GM12878 (cell line): Measurements from ENCODE around the gene GALNT15. TPM values are rescaled to one million over a fixed set of nuclear protein-coding genes. Genes with fewer than 3 reads are reported as not detected.
A peak's percentile ranks its signal among the peaks of the same experiment; 100 is the strongest.

ENCODE experiments used
- ATAC-seq: fragments of 200-7000 bp; cut with Tn5 transposase; 3 replicates; pipeline ENCODE4 v1.9.1; 2020; ENCODE audit warnings: mild to moderate bottlenecking, moderate library complexity
- BruUV-seq: library from RNA; stranded (reverse); fragments of 400-500 nt; replicated peaks from 2 replicates; lab custom pipeline; 2021; lab: Mats Ljungman, UMichigan
- CTCF ChIA-PET: fragments of 300-600 bp; sonication (Branson Sonifier 250); formaldehyde crosslinking; extraction: SDS; loops from one replicate; lab custom pipeline; 2021; ENCODE audit warnings: inconsistent platforms; lab: Yijun Ruan, JAX
- POLR2A ChIA-PET: fragments of 350-600 bp; formaldehyde crosslinking; extraction: SDS; loops from one replicate; lab custom pipeline; 2021; ENCODE audit warnings: inconsistent platforms; lab: Charles Lee
- RAD21 ChIA-PET: fragments of 300-600 bp; sonication (Branson Sonifier 250); formaldehyde crosslinking; loops from one replicate; lab custom pipeline; 2023; ENCODE audit warnings: antibody characterized with exemption; ENCODE audit not compliant: unreplicated experiment; lab: Charles Lee
- SMC1A ChIA-PET: fragments of 300-600 bp; sonication (Branson Sonifier 250); formaldehyde crosslinking; loops from one replicate; lab custom pipeline; 2023; ENCODE audit not compliant: unreplicated experiment, uncharacterized antibody; lab: Charles Lee
- DNase-seq: peaks from one replicate; pipeline ENCODE4 v3.0.0-alpha.2; 2011; ENCODE audit warnings: low read depth, low spot score
- FAIRE-seq: peaks from 3 replicates; lab custom pipeline; 2011; peaks lifted over from hg19 to GRCh38; lab: Jason Lieb, UNC
- H2AFZ ChIP-seq: 2 replicates; pipeline ENCODE4 v1.6.0; 2011; ENCODE audit warnings: low read depth, low read length, control low read depth; ENCODE audit not compliant: control insufficient read depth
- H3K27ac ChIP-seq: 2 replicates; pipeline ENCODE4 v1.5.1; 2011; ENCODE audit warnings: control low read depth; ENCODE audit not compliant: control insufficient read depth, insufficient read depth
- H3K27me3 ChIP-seq, 2 experiments: replicated peaks in 1 of 2; 2 replicates each; pipeline versions ENCODE4 v1.6.0 to v1.6.1; 2011; ENCODE audit warnings: low read length in 1 of 2; ENCODE audit not compliant: control insufficient read depth in 2 of 2, insufficient read depth in 2 of 2
- H3K36me3 ChIP-seq, 2 experiments: 2 replicates each; pipeline ENCODE4 v1.5.1; 2011; ENCODE audit warnings: low read length in 1 of 2; ENCODE audit not compliant: control insufficient read depth in 2 of 2, insufficient read depth in 2 of 2
- H3K4me1 ChIP-seq: 2 replicates; pipeline ENCODE4 v1.6.1; 2011; ENCODE audit warnings: mild to moderate bottlenecking, low read length, moderate library complexity, mixed read lengths; ENCODE audit not compliant: control insufficient read depth, insufficient read depth
- H3K4me2 ChIP-seq: 2 replicates; pipeline ENCODE4 v1.6.0; 2011; ENCODE audit warnings: control low read depth; ENCODE audit not compliant: control insufficient read depth, insufficient read depth
- H3K4me3 ChIP-seq: fragments of 200-600 bp; sonication (generic); 2 replicates; pipeline ENCODE4 v1.5.1; 2016
- H3K79me2 ChIP-seq: 2 replicates; pipeline ENCODE4 v1.6.0; 2011; ENCODE audit warnings: low read length; ENCODE audit not compliant: control insufficient read depth, insufficient read depth
- H3K9ac ChIP-seq: 2 replicates; pipeline ENCODE4 v1.8.0; 2011; ENCODE audit warnings: low read length, control low read depth, mixed read lengths; ENCODE audit not compliant: control insufficient read depth, insufficient read depth
- H3K9me3 ChIP-seq: replicated peaks from 3 replicates; pipeline ENCODE4 v1.5.1; 2011; ENCODE audit warnings: mild to moderate bottlenecking, low read length; ENCODE audit not compliant: control insufficient read depth, insufficient read depth
- H4K20me1 ChIP-seq: 2 replicates; pipeline ENCODE4 v1.6.0; 2011; ENCODE audit not compliant: control insufficient read depth, insufficient read depth
- CHD2 ChIP-seq: IDR thresholded peaks from 2 replicates; pipeline ENCODE4 v1.6.1; 2011; ENCODE audit warnings: low read depth, low read length, improper control_type of control experiment, borderline replicate concordance
- NFYB ChIP-seq: IDR thresholded peaks from 2 replicates; pipeline ENCODE4 v1.6.1; 2011; ENCODE audit warnings: low read depth, mild to moderate bottlenecking, low read length, improper control_type of control experiment, moderate library complexity; ENCODE audit not compliant: insufficient read depth
- POLR2AphosphoS2 ChIP-seq: IDR thresholded peaks from 2 replicates; pipeline ENCODE4 v1.6.1; 2011; ENCODE audit warnings: low read depth, mild to moderate bottlenecking, low read length, improper control_type of control experiment, moderate library complexity
- SMAD5 ChIP-seq: IDR thresholded peaks from 2 replicates; pipeline ENCODE4 v1.6.1; 2016; ENCODE audit warnings: antibody characterized with exemption, low read depth
- STAT3 ChIP-seq: IDR thresholded peaks from 2 replicates; pipeline ENCODE4 v1.6.1; 2011; ENCODE audit warnings: low read depth, low read length, improper control_type of control experiment
- ZNF274 ChIP-seq: IDR thresholded peaks from one replicate; pipeline ENCODE4 v1.8.0; 2011; ENCODE audit not compliant: insufficient read length, insufficient read depth
- WGBS: methylation state at CpG from one replicate; pipeline ENCODE4 v1.1.6; 2016; ENCODE audit warnings: low lambda C conversion rate; ENCODE audit not compliant: insufficient replicate concordance, insufficient coverage; ENCODE audit errors: missing lambda C conversion rate; 5-methylcytosine and 5-hydroxymethylcytosine counted together
- in situ Hi-C: fragments of 300-500 bp; cut with MboI; formaldehyde crosslinking; loops from 9 replicates; pipeline ENCODE4 v1.14.3; 2018; ENCODE audit warnings: mixed read lengths
- intact Hi-C: fragments of 100-400 bp; cut with micrococcal nuclease; formaldehyde crosslinking; loops from one replicate; pipeline ENCODE4 v1.14.2; 2022; ENCODE audit not compliant: unreplicated experiment
- polyA plus RNA-seq, 11 experiments: library from polyadenylated mRNA; depleted of rRNA in 4 of 11; unstranded in 6 of 11; stranded (reverse) in 5 of 11; fragments of >200 nt; fragmentation: Nextera tagmentation in 4 of 11; fragmentation: Illumina TruSeq in 1 of 11; extraction: Ambion mirVana in 4 of 11; extraction: Trizol in 1 of 11; gene quantifications; 1 replicate in 1 of 11; 2 replicates in 10 of 11; pipeline versions ENCODE4 v1.2.1 to v1.2.3, GENCODE V29; 2011 to 2016; ENCODE audit warnings: inconsistent platforms in 2 of 11, missing spikeins in 2 of 11, low read depth in 1 of 11
- total RNA-seq, 4 experiments: library from RNA; depleted of rRNA in 3 of 4; stranded (reverse); fragments of >200 nt in 3 of 4; fragmentation: Illumina TruSeq in 1 of 4; extraction: Trizol in 1 of 4; gene quantifications; 2 replicates each; pipeline versions ENCODE4 v1.2.1 to v1.2.3, GENCODE V29; 2013 to 2021
- TF ChIP-seq, protein P1 (sequence below): fragments of 450-650 bp; IDR thresholded peaks from 2 replicates; pipeline ENCODE4 v1.6.1; 2017; ENCODE audit warnings: borderline replicate concordance
- TF ChIP-seq, protein P2 (sequence below), 3 experiments: IDR thresholded peaks in 2 of 3; conservative IDR thresholded peaks in 1 of 3; 2 replicates each; pipeline ENCODE4 v1.5.1; 2011; ENCODE audit warnings: low read depth in 3 of 3, low read length in 3 of 3, mild to moderate bottlenecking in 3 of 3, control low read depth in 2 of 3, moderate library complexity in 2 of 3, inconsistent platforms in 1 of 3, mixed read lengths in 1 of 3; ENCODE audit not compliant: control insufficient read depth in 2 of 3, insufficient read depth in 1 of 3; ENCODE audit errors: extremely low read depth in 1 of 3

Gene GALNT15
- total and polyA plus RNA-seq, 10 of the 15 experiments (the other 5 are each of a cell fraction or from before 2014, with no cell fraction given) = 0.03 to 0.05 TPM; not detected in 8

DNA sequence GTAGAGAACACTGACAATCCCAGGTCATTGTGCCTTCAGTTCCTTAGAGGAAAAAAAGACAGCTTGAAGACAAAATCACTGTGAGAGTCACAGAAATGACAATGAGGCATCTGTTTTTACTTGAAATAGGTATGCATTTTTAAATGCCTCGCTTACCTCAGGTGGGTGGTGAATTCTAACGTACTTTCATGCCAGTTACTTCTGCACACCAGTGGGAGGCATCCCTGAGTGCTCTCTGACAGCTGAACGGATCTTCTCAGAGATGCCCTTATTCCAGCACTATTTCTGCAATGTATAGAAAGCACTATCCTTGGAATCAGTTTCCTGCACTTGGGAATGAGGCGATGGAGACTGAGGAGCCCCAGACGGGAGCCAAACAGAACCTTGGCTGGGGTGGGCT is 74.1 kb downstream of the GALNT15 start (continued):
- TF ChIP-seq POLR2AphosphoS2 (no peak), NFYB (no peak), ZNF274 (no peak), STAT3 (no peak)
- TF ChIP-seq, protein P1, sequence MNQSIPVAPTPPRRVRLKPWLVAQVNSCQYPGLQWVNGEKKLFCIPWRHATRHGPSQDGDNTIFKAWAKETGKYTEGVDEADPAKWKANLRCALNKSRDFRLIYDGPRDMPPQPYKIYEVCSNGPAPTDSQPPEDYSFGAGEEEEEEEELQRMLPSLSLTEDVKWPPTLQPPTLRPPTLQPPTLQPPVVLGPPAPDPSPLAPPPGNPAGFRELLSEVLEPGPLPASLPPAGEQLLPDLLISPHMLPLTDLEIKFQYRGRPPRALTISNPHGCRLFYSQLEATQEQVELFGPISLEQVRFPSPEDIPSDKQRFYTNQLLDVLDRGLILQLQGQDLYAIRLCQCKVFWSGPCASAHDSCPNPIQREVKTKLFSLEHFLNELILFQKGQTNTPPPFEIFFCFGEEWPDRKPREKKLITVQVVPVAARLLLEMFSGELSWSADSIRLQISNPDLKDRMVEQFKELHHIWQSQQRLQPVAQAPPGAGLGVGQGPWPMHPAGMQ = no peak
- TF ChIP-seq, all 136 proteins: peak for 0

DNA sequence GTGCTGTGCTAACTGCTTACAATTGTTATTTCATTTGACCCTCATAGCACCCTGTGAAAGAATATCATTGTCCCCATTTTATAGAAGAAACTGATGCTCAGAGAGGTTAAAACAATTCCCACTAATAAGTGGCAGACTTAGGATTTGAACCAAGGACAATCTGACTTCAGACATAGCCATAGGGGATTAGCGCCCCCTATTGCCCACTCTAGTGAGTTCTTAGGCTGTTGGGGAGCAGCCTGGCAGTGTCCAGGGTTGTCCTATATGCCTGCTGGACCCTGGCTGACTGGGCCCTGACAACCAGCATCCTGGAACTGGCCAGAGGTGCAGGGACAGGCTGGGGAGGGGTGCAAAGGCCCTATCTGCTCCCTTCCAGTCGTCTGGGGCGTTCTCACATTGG is 74.9 kb downstream of the GALNT15 start:
- H3K27ac ChIP-seq = no peak overlapping the region
- ChIA-PET RAD21 (no interaction called here), SMC1A (interaction anchor here (1.0 kb wide), 1 partner anchor 67 kb away, joined by 3 read pairs; no protein-coding TSS in a partner anchor), CTCF (interaction anchor here (1.6 to 2.1 kb wide), 2 partner anchors 10 to 619 kb away, joined by 5 to 13 read pairs; no protein-coding TSS in a partner anchor), POLR2A (no interaction called here)
- H3K27me3 ChIP-seq = no peaks in the 10 kb centered on the region
- intact Hi-C loops (no loop called here), in situ Hi-C loops (loop anchor here (5.0 to 10.0 kb wide), 4 partner anchors 202 to 1045 kb away; partner anchors contain the start of gene CAPN7)
- no peak overlapping the region for H3K4me3 ChIP-seq
- peaks cover 14% of the 10 kb centered on the region for H3K4me1 ChIP-seq
- H3K36me3 ChIP-seq = no peaks in the 10 kb centered on the region
- H3K79me2 ChIP-seq = no peaks in the 10 kb centered on the region
- H3K4me2 ChIP-seq = no peak overlapping the region
- no peaks in the 10 kb centered on the region for H3K9me3 ChIP-seq
- BruUV-seq = no TSS peak
- DNase-seq (no peak), FAIRE-seq (no peak), ATAC-seq (peak; percentile 11; the same call in 2 of the 3 replicates)
- TF ChIP-seq CHD2 (no peak), SMAD5 (no peak)
- TF ChIP-seq, protein P2, sequence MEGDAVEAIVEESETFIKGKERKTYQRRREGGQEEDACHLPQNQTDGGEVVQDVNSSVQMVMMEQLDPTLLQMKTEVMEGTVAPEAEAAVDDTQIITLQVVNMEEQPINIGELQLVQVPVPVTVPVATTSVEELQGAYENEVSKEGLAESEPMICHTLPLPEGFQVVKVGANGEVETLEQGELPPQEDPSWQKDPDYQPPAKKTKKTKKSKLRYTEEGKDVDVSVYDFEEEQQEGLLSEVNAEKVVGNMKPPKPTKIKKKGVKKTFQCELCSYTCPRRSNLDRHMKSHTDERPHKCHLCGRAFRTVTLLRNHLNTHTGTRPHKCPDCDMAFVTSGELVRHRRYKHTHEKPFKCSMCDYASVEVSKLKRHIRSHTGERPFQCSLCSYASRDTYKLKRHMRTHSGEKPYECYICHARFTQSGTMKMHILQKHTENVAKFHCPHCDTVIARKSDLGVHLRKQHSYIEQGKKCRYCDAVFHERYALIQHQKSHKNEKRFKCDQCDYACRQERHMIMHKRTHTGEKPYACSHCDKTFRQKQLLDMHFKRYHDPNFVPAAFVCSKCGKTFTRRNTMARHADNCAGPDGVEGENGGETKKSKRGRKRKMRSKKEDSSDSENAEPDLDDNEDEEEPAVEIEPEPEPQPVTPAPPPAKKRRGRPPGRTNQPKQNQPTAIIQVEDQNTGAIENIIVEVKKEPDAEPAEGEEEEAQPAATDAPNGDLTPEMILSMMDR (IDR thresholded peaks at IDR 0.05 in 2 of 3, conservative IDR thresholded peaks at IDR 0.05 in 1 of 3; ENCODE audit: control insufficient read depth in 2 of 3, extremely low read depth in 1 of 3, insufficient read depth in 1 of 3, low read depth in 3 of 3, low read length in 3 of 3) = peak; percentile 33 to 59 (median 40); a peak in 5 of 6 replicates
- H4K20me1 ChIP-seq = no peaks in the 10 kb centered on the region
- WGBS = 38% methylated on average over 3 of the region's 3 CpGs
- H2AFZ ChIP-seq = no peak overlapping the region
- no peak overlapping the region for H3K9ac ChIP-seq
